SW480 (cell line): ENCODE results near the gene NEGR1.
"Not testable (repeated sequence)": the region's sequence is repeated elsewhere in the genome, so short reads cannot be mapped to it uniquely, and the experiment has no call there.

ENCODE experiments used
- DNase-seq: peaks from one replicate; pipeline ENCODE4 v3.0.0-alpha.2; 2016; ENCODE audit warnings: low spot score

Gene NEGR1

GRCh38 chr1:71940261-71940660, 342.1 kb downstream of the NEGR1 start:
- DNase-seq: no peak

GRCh38 chr1:71930511-71930910, 351.8 kb downstream of the NEGR1 start:
- DNase-seq: no peak

- no peak for DNase-seq
These were observed 360.3 kb downstream of the NEGR1 start for GRCh38 chr1:71921935-71922559.

GRCh38 chr1:71921204-71921603, 361.1 kb downstream of the NEGR1 start:
- no peak for DNase-seq

DNA sequence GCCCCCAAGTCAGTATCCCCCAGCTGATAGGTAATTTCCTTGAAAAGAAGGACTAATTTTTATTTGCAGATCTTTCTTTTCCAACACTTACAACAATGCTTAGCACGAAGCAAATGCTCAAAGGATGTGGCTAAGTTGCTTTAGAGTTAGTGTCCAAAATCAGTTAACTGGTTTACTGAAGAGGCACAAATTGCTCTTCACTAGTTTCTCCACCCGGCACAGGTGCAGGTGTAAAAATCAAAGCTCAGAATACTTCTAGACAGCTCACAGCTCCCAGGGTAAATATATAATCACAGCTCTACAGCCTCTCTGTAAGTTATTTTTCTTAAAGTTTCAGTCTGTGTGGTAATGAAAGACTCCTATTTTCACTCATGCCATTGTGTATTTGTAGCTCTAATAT, 361.8 kb downstream of the NEGR1 start:
- no peak for DNase-seq

- DNase-seq: no peak
These were observed 362.4 kb downstream of the NEGR1 start for GRCh38 chr1:71919811-71920509.

- DNase-seq: no peak
These were observed 363.7 kb downstream of the NEGR1 start for GRCh38 chr1:71918630-71919029.

- DNase-seq: no peak
These were observed 365.4 kb downstream of the NEGR1 start for GRCh38 chr1:71916894-71917293.

GRCh38 chr1:71914626-71915025, 367.7 kb downstream of the NEGR1 start:
- DNase-seq: no peak

DNA sequence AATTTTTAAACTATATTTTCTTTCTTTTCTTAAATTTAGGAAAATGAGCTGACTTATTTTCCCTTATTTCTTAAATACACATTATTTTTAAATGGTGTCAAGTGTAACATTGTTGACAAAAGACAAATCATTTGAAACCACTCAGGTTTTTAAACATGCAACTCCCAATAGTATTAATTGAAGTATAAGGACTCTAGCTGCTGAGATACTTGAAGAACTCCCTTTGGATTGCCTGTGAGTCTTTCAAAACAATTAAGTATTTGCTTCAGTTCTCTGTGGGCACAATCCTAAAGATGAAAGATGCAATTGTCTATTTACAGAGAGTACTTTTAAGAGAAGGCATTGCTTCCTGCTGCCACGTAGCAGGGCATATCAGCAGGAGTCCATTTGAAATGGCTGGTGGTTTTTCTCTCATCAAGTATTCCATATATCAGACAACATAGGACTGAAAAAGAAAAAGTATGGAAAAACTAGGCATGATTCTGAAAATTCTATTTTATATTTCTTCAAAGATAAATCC, 373.4 kb downstream of the NEGR1 start:
- DNase-seq: no peak

DNA sequence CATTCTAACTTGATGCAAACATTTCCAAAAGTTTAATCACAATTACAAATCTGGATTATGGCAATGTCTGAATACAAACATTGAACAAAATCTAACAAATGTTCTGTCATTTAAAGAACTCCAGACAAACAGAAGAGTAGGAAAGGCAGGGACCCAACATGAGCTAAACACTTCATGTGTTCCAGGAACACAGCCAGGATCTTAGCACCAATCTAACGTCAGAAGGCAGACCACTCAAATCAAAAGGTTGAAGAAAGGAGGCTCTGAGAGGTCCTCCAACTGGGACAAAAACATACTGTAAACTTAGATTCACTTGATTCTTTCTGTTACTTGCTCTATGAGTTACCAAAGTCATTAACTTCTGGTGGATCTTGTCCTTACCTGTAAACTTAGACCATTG, 374.0 kb downstream of the NEGR1 start:
- DNase-seq: no peak

GRCh38 chr1:71899881-71900280, 382.5 kb downstream of the NEGR1 start:
- no peak for DNase-seq

- not testable (repeated sequence) for DNase-seq
These were observed 394.2 kb downstream of the NEGR1 start for GRCh38 chr1:71888166-71888565.

DNA sequence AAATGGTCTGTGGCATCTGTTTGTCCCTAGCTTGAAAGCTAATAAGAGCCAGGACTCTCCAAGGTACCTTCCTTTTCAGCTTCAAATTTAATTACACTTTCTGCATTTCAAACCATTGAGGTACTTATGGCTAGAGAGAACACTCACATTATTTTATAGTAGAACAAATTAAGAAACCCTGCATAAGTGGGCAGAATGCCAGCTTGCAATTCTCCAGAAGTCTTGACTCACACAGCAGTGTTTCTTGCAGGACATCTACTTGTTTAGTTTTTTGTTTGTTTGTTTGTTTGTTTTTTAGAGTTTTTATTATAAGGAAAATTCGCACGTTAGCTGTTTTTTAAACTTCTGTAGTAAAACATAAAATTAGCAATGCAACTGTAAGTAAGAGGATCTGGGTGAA, 397.2 kb downstream of the NEGR1 start:
- no peak for DNase-seq

GRCh38 chr1:71882637-71883036, 399.7 kb downstream of the NEGR1 start:
- DNase-seq: no peak

- DNase-seq: no peak
These were observed 400.1 kb downstream of the NEGR1 start for GRCh38 chr1:71882226-71882625.

DNA sequence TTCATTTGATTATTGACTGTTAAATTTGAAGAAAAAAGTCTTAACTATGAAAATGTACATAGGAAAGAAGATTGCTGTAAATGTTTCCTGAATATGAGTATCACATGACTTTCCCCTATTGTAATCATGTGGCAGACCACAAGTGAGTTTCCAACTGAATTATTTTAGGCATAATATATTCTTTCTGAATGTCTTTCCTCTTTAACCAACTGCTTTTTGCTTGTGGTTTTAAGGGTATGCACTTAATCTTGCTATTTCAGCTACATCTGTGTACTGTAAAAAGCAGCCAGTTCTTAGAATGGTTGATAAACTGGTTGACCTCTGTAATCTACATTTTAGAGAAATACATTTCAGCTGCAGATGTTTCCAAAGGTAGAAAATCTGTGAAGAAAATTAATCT, 400.7 kb downstream of the NEGR1 start:
- no peak for DNase-seq

DNA sequence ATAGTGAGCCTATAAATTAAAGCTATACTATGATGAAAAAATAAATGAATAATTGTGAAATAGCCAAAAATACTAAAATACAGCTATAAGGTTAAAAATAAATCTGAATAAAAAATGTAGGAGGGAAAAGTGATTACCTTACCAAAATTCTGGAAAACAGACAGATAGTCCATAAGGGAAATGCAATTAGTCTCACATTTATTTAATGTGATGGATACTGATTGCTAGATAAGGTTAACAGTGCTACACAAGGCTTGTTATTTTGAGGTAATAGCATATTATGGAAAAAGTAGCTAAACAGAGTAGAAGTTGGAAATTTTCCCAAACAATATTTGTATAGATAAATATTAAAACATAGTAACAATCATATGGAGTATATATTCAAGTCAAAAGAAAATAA, 413.0 kb downstream of the NEGR1 start:
- no peak for DNase-seq

- DNase-seq: no peak
These were observed 419.6 kb downstream of the NEGR1 start for GRCh38 chr1:71862756-71863155.

DNA sequence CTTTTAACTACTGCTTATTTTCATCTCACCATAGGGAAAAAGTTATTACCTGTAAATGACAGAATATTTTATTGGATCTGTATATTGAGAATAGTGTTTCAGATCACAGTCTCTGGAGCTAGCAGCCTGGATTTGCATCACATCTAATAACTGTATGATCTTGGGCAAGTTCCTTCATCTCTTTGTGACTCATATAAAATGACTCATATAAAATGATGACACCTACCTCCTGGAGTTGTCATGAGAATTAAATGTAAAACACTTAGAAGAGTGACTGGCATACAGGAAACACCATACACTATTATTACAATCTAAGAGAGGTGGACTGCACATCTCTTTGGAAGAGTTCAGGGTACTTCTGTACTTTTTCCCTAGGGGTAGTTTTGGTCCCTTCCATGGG, 421.3 kb downstream of the NEGR1 start:
- DNase-seq: peak; percentile 37

DNA sequence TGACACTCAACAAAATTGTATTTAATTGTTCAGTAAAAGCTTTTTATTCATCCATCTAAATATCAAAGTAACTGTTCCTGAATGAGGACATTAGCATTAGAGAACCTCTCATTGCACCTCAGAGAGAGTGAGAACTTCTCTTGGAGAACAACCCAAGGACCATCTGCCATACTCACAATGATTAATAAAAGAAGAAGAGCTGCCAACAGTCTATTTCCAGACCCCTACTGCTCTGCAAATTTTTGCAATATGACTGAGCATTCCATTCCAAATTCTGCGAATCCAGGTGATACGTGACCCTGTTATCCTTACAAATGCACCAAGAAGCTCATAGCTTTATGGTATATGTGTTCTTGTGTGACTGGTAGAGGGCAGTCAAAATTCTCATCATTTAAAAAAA, 422.5 kb downstream of the NEGR1 start:
- no peak for DNase-seq

- DNase-seq: no peak
These were observed 424.5 kb downstream of the NEGR1 start for GRCh38 chr1:71857862-71858261.

DNA sequence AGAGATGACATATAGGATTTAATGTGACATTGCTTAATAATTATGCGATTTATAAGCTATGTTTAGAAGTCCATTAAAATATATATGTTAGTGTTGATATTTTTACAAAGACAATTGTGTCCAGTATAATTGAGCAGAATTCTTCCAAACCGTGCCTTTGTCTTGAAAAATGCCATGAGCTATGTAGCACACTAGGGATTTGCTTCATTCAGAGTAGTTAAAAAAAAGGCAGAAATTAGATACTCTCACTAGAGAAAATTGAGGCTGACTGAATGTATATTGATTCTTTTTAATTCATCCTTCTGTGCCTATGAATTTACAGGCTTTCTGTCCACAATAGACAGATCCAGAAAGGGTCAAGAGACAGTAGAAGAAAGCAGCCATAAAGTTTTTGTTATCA, 429.0 kb downstream of the NEGR1 start:
- no peak for DNase-seq

- DNase-seq: no peak
These were observed 431.4 kb downstream of the NEGR1 start for GRCh38 chr1:71850936-71851335.
